Sigmoid colon (tissue), 7 donors: Measurements from ENCODE around the gene CCDC152. TPM values are rescaled to one million over a fixed set of nuclear protein-coding genes. Genes with fewer than 3 reads are reported as not detected.

ENCODE experiments used
- DNase-seq: peaks from one replicate; pipeline ENCODE4 v3.0.0-alpha.2; 2019
- H3K27ac ChIP-seq, 4 donors: fragments of 200-600 bp; sonication (generic); one replicate each; pipeline ENCODE4 v1.5.1; 2016 to 2019; ENCODE audit warnings: mild to moderate bottlenecking in 1 of 4
- H3K27me3 ChIP-seq, 3 donors: fragments of 200-600 bp; sonication (generic); one replicate each; pipeline ENCODE4 v1.5.1; 2019; ENCODE audit warnings: mild to moderate bottlenecking in 1 of 3
- H3K36me3 ChIP-seq, 4 donors: fragments of 200-600 bp; sonication (generic); one replicate each; pipeline ENCODE4 v1.5.1; 2016 to 2019
- H3K4me1 ChIP-seq, 4 donors: fragments of 200-600 bp; sonication (generic); one replicate each; pipeline ENCODE4 v1.5.1; 2017 to 2019
- H3K4me3 ChIP-seq, 4 donors: fragments of 200-600 bp; sonication (generic); one replicate each; pipeline ENCODE4 v1.5.1; 2017 to 2019; ENCODE audit warnings: mild to moderate bottlenecking in 2 of 4, moderate library complexity in 1 of 4
- H3K9me3 ChIP-seq, 4 donors: fragments of 200-600 bp in 3 of 4; sonication (generic) in 3 of 4; one replicate each; pipeline versions ENCODE4 v1.5.1 to v1.6.1; 2013 to 2019
- CTCF ChIP-seq, 4 experiments: fragments of 450-650 bp in 3 of 4; fragments of 200-600 bp in 1 of 4; IDR thresholded peaks; one replicate each; pipeline ENCODE4 v1.5.1; 2016 to 2019; ENCODE audit warnings: antibody characterized with exemption in 4 of 4, mild to moderate bottlenecking in 3 of 4, moderate library complexity in 2 of 4
- EP300 ChIP-seq, 4 donors: sonication (generic); formaldehyde crosslinking; IDR thresholded peaks; one replicate each; pipeline ENCODE4 v1.6.1; 2017; ENCODE audit warnings: antibody characterized with exemption in 4 of 4
- POLR2A ChIP-seq, 2 donors: fragments of 450-650 bp; IDR thresholded peaks; one replicate each; pipeline ENCODE4 v1.6.1; 2016; ENCODE audit warnings: antibody characterized with exemption in 2 of 2, mild to moderate bottlenecking in 2 of 2, moderate library complexity in 2 of 2
- POLR2AphosphoS5 ChIP-seq, 4 donors: sonication (generic); formaldehyde crosslinking; IDR thresholded peaks; one replicate each; pipeline ENCODE4 v1.6.1; 2017; ENCODE audit warnings: antibody characterized with exemption in 4 of 4
- WGBS, 2 donors: extraction: QIAGEN DNeasy Blood & Tissue Kit; methylation state at CpG; one replicate each; pipeline ENCODE4 v1.1.7; 2013; 5-methylcytosine and 5-hydroxymethylcytosine counted together
- intact Hi-C: fragments of 100-400 bp; cut with DNase I; formaldehyde crosslinking; loops from one replicate; pipeline ENCODE4 v1.15.1; 2023
- polyA plus RNA-seq, 3 donors: library from polyadenylated mRNA; stranded (reverse); fragments of 200-250 nt; gene quantifications; one replicate each; pipeline ENCODE4 v1.2.3, GENCODE V29; 2013
- total RNA-seq, 4 donors: library from RNA; depleted of rRNA; stranded (reverse); fragments of >200 nt; gene quantifications; one replicate each; pipeline ENCODE4 v1.1.0, GENCODE V29; 2016
- donor health status: healthy with polysubstance abuse.
- donor health status: Bipolar disorder and iron deficiency.
- donor health status: healthy.

CCDC152 gene
- total and polyA plus RNA-seq, 7 donors, result 0.41 to 3.2 (median 1.5) TPM; not detected in 1

- TF ChIP-seq EP300 (IDR thresholded peaks at IDR 0.05) (no peak), CTCF (IDR thresholded peaks at IDR 0.05) (no peak), POLR2AphosphoS5 (IDR thresholded peaks at IDR 0.05) (no peak), POLR2A (IDR thresholded peaks at IDR 0.05) (no peak)
- no peaks in the 10 kb centered on the region for H3K27me3 ChIP-seq
- no peak overlapping the region for H3K4me3 ChIP-seq
- no peak for DNase-seq
- H3K4me1 ChIP-seq, result no peaks in the 10 kb centered on the region
- no peak overlapping the region for H3K27ac ChIP-seq
- H3K9me3 ChIP-seq, result no peaks in the 10 kb centered on the region
- intact Hi-C loops, result loop anchor here (2.0 to 10.0 kb wide), 3 partner anchors 763 to 911 kb away; partner anchors contain the start of gene FBXO4
- no peaks in the 10 kb centered on the region for H3K36me3 ChIP-seq
- WGBS, 2 donors, result 14 to 57% methylated on average over 1 of the region's 1 CpG
These were observed 11.5 kb downstream of the CCDC152 start for GRCh38 chr5:42768106-42768504.

GRCh38 chr5:42770003-42770402 is 13.4 kb downstream of the CCDC152 start:
- TF ChIP-seq EP300 (IDR thresholded peaks at IDR 0.05) (no peak), POLR2A (IDR thresholded peaks at IDR 0.05) (no peak), POLR2AphosphoS5 (IDR thresholded peaks at IDR 0.05) (no peak)
- Histone ChIP-seq H3K4me1 (no peaks in the 10 kb centered on the region), H3K36me3 (no peaks in the 10 kb centered on the region), H3K27ac (no peak overlapping the region), H3K4me3 (no peak overlapping the region), H3K27me3 (no peaks in the 10 kb centered on the region), H3K9me3 (no peaks in the 10 kb centered on the region)
- intact Hi-C loops, result no loop called here
- no peak for DNase-seq

- intact Hi-C loops, result no loop called here
- 48 to 85% methylated on average over 13 of the region's 13 CpGs for WGBS, 2 donors
- H3K9me3 ChIP-seq, result no peaks in the 10 kb centered on the region
- TF ChIP-seq POLR2AphosphoS5 (IDR thresholded peaks at IDR 0.05), result no peak
- no peak for TF ChIP-seq POLR2A (IDR thresholded peaks at IDR 0.05)
- no peak for TF ChIP-seq CTCF (IDR thresholded peaks at IDR 0.05)
- no peak for TF ChIP-seq EP300 (IDR thresholded peaks at IDR 0.05)
- no peak overlapping the region for H3K27ac ChIP-seq
- no peak for DNase-seq
- no peaks in the 10 kb centered on the region for H3K27me3 ChIP-seq
- H3K4me3 ChIP-seq, result no peak overlapping the region
- no peaks in the 10 kb centered on the region for H3K4me1 ChIP-seq
- H3K36me3 ChIP-seq, result no peaks in the 10 kb centered on the region
These were observed 15.8 kb downstream of the CCDC152 start for GRCh38 chr5:42772265-42772993.

GRCh38 chr5:42779083-42779482 is 22.5 kb downstream of the CCDC152 start:
- H3K4me1 ChIP-seq, result no peaks in the 10 kb centered on the region
- H3K36me3 ChIP-seq, result no peaks in the 10 kb centered on the region
- no peak for DNase-seq
- WGBS, 2 donors, result 77 to 85% methylated on average over 1 of the region's 1 CpG
- intact Hi-C loops, result no loop called here
- no peaks in the 10 kb centered on the region for H3K9me3 ChIP-seq
- H3K4me3 ChIP-seq, result no peak overlapping the region
- TF ChIP-seq POLR2A (IDR thresholded peaks at IDR 0.05) (no peak), EP300 (IDR thresholded peaks at IDR 0.05) (no peak), POLR2AphosphoS5 (IDR thresholded peaks at IDR 0.05) (no peak), CTCF (IDR thresholded peaks at IDR 0.05) (no peak)
- H3K27ac ChIP-seq, result no peak overlapping the region
- no peaks in the 10 kb centered on the region for H3K27me3 ChIP-seq

- 9 to 66% methylated on average over 1 of the region's 1 CpG for WGBS, 2 donors
- intact Hi-C loops, result no loop called here
- H3K4me3 ChIP-seq, result no peak overlapping the region
- H3K36me3 ChIP-seq, result no peaks in the 10 kb centered on the region
- peaks cover 0 to under 1% (median 0%) of the 10 kb centered on the region in 4 donors for H3K9me3 ChIP-seq
- no peak for DNase-seq
- no peaks in the 10 kb centered on the region for H3K27me3 ChIP-seq
- no peak for TF ChIP-seq POLR2AphosphoS5 (IDR thresholded peaks at IDR 0.05)
- TF ChIP-seq EP300 (IDR thresholded peaks at IDR 0.05), result no peak
- no peak for TF ChIP-seq POLR2A (IDR thresholded peaks at IDR 0.05)
- no peak for TF ChIP-seq CTCF (IDR thresholded peaks at IDR 0.05)
- H3K27ac ChIP-seq, result no peak overlapping the region
- no peaks in the 10 kb centered on the region for H3K4me1 ChIP-seq
These were observed 25.0 kb downstream of the CCDC152 start for GRCh38 chr5:42781584-42781983.
